Thyroid gland (tissue), 4 donors: Measurements from ENCODE around the gene SAFB2.

Experiments
- POLR2A ChIP-seq, 2 donors: fragments of 450-650 bp; IDR thresholded peaks; one replicate each; pipeline ENCODE4 v1.6.1; 2017; ENCODE audit warnings: antibody characterized with exemption in 2 of 2, mild to moderate bottlenecking in 2 of 2, moderate library complexity in 1 of 2
- TF ChIP-seq, protein P1 (sequence below), 6 experiments: fragments of 200-600 bp in 3 of 6; fragments of 450-650 bp in 3 of 6; sonication (generic) in 3 of 6; IDR thresholded peaks; one replicate each; pipeline ENCODE4 v1.5.1; 2016 to 2019; ENCODE audit warnings: antibody characterized with exemption in 6 of 6, mild to moderate bottlenecking in 2 of 6, inconsistent platforms in 1 of 6, moderate library complexity in 1 of 6

DNA sequence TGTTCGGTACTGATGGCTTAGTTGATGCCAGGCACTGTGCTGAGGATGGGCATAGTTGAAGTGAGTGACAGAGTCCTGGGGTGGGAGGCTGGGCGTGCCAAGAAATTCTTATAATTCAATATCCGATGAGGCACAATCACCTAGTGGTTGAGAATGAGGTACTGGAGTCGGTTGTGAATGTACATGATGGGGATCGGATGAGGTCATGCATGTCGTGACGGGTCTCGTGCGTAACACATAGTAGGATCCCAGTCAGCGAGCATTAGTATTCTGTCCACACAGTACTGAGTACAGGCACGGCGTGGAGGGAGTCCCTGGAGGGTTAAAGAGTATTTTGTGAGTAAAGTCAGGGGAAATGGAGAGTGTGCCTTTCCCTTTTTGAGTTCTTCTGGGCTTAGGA lies 3.1 kb upstream of the SAFB2 start:
- TF ChIP-seq, protein P1, sequence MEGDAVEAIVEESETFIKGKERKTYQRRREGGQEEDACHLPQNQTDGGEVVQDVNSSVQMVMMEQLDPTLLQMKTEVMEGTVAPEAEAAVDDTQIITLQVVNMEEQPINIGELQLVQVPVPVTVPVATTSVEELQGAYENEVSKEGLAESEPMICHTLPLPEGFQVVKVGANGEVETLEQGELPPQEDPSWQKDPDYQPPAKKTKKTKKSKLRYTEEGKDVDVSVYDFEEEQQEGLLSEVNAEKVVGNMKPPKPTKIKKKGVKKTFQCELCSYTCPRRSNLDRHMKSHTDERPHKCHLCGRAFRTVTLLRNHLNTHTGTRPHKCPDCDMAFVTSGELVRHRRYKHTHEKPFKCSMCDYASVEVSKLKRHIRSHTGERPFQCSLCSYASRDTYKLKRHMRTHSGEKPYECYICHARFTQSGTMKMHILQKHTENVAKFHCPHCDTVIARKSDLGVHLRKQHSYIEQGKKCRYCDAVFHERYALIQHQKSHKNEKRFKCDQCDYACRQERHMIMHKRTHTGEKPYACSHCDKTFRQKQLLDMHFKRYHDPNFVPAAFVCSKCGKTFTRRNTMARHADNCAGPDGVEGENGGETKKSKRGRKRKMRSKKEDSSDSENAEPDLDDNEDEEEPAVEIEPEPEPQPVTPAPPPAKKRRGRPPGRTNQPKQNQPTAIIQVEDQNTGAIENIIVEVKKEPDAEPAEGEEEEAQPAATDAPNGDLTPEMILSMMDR (IDR thresholded peaks at IDR 0.05) = no peak
- no peak for TF ChIP-seq POLR2A (IDR thresholded peaks at IDR 0.05)
